ENCODE data around the gene NADSYN1. TPM values are rescaled to one million over a fixed set of nuclear protein-coding genes. Genes with fewer than 3 reads are reported as not detected.

Gene NADSYN1
- total RNA-seq, 2 experiments from 2014 or later = 70.9 to 122 TPM

- TF ChIP-seq EZH2phosphoT487 (IDR thresholded peaks at IDR 0.05; ENCODE audit: borderline replicate concordance, low read depth, low read length) = no peak
These were observed 48.3 kb downstream of the NADSYN1 start for GRCh38 chr11:71501071-71501985.

GRCh38 chr11:71502026-71502425, 49.0 kb downstream of the NADSYN1 start:
- ChIA-PET POLR2A (no interaction called here), CTCF (ENCODE audit: unreplicated experiment) (no interaction called here)
- TF ChIP-seq EZH2phosphoT487 (IDR thresholded peaks at IDR 0.05; ENCODE audit: borderline replicate concordance, low read depth, low read length) (no peak), CTCF (conservative IDR thresholded peaks at IDR 0.05; ENCODE audit: low read length) (no peak)
- no peak overlapping the region for H3K4me2 ChIP-seq (ENCODE audit: low read length)
- H3K4me3 ChIP-seq (ENCODE audit: low read depth, low read length, poor library complexity, severe bottlenecking) = no peak overlapping the region
- H3K9me2 ChIP-seq (ENCODE audit: insufficient read depth, low read length) = no peaks in the 10 kb centered on the region
- H3K36me3 ChIP-seq (ENCODE audit: insufficient read depth, low read length) = peaks cover 22% of the 10 kb centered on the region
- H2AFZ ChIP-seq (ENCODE audit: low read length) = no peak overlapping the region
- intact Hi-C loops (cut with micrococcal nuclease; ENCODE audit: unreplicated experiment) = no loop called here
- no peak overlapping the region for H3K27ac ChIP-seq (ENCODE audit: low read depth, low read length, poor library complexity, severe bottlenecking)
- DNase-seq (ENCODE audit: low spot score) = no peak
- H3K79me2 ChIP-seq (ENCODE audit: insufficient read depth, low read depth, low read length) = no peaks in the 10 kb centered on the region
- no peaks in the 10 kb centered on the region for H3K4me1 ChIP-seq (ENCODE audit: insufficient read depth, low read length, poor library complexity, severe bottlenecking)
- no TSS peak for BruUV-seq (replicated peaks)
- no peaks in the 10 kb centered on the region for H3K9me3 ChIP-seq (ENCODE audit: low read length)
- H4K20me1 ChIP-seq (ENCODE audit: insufficient read depth, low read length) = no peaks in the 10 kb centered on the region

More at GRCh38 chr11:71501071-71501985, 48.3 kb downstream of the NADSYN1 start:
- no peak for DNase-seq (ENCODE audit: low spot score)
- POLR2A ChIA-PET = no interaction called here
- H3K79me2 ChIP-seq (ENCODE audit: insufficient read depth, low read depth, low read length) = no peaks in the 10 kb centered on the region
- no peak overlapping the region for H3K27ac ChIP-seq (ENCODE audit: low read depth, low read length, poor library complexity, severe bottlenecking)
- no peak overlapping the region for H3K4me3 ChIP-seq (ENCODE audit: low read depth, low read length, poor library complexity, severe bottlenecking)
- H3K9me2 ChIP-seq (ENCODE audit: insufficient read depth, low read length) = no peaks in the 10 kb centered on the region
- H3K4me1 ChIP-seq (ENCODE audit: insufficient read depth, low read length, poor library complexity, severe bottlenecking) = no peaks in the 10 kb centered on the region
- no peak overlapping the region for H3K4me2 ChIP-seq (ENCODE audit: low read length)
- CTCF ChIA-PET (ENCODE audit: unreplicated experiment) = interaction anchor here (0.5 to 0.8 kb wide), 2 partner anchors 62 to 801 kb away, joined by 3 read pairs; no protein-coding TSS in a partner anchor
- H3K9me3 ChIP-seq (ENCODE audit: low read length) = no peaks in the 10 kb centered on the region
- intact Hi-C loops (cut with micrococcal nuclease; ENCODE audit: unreplicated experiment) = no loop called here
- peaks cover 22% of the 10 kb centered on the region for H3K36me3 ChIP-seq (ENCODE audit: insufficient read depth, low read length)
- no peaks in the 10 kb centered on the region for H4K20me1 ChIP-seq (ENCODE audit: insufficient read depth, low read length)
- BruUV-seq (replicated peaks) = no TSS peak
- H2AFZ ChIP-seq (ENCODE audit: low read length) = no peak overlapping the region

- no peak for TF ChIP-seq EZH2phosphoT487 (IDR thresholded peaks at IDR 0.05; ENCODE audit: borderline replicate concordance, low read depth, low read length)
- no peak for TF ChIP-seq CTCF (conservative IDR thresholded peaks at IDR 0.05; ENCODE audit: low read length)
- Histone ChIP-seq H3K79me2 (ENCODE audit: insufficient read depth, low read depth, low read length) (no peaks in the 10 kb centered on the region), H3K36me3 (ENCODE audit: insufficient read depth, low read length) (peaks cover 22% of the 10 kb centered on the region), H3K4me2 (ENCODE audit: low read length) (no peak overlapping the region), H3K9me2 (ENCODE audit: insufficient read depth, low read length) (no peaks in the 10 kb centered on the region), H3K4me3 (ENCODE audit: low read depth, low read length, poor library complexity, severe bottlenecking) (no peak overlapping the region), H3K27ac (ENCODE audit: low read depth, low read length, poor library complexity, severe bottlenecking) (no peak overlapping the region), H4K20me1 (ENCODE audit: insufficient read depth, low read length) (no peaks in the 10 kb centered on the region), H2AFZ (ENCODE audit: low read length) (no peak overlapping the region), H3K4me1 (ENCODE audit: insufficient read depth, low read length, poor library complexity, severe bottlenecking) (no peaks in the 10 kb centered on the region), H3K9me3 (ENCODE audit: low read length) (no peaks in the 10 kb centered on the region)
- DNase-seq (ENCODE audit: low spot score) = no peak
- no TSS peak for BruUV-seq (replicated peaks)
- intact Hi-C loops (cut with micrococcal nuclease; ENCODE audit: unreplicated experiment) = no loop called here
- CTCF ChIA-PET (ENCODE audit: unreplicated experiment) = no interaction called here
- POLR2A ChIA-PET = no interaction called here
These were observed 50.0 kb downstream of the NADSYN1 start for GRCh38 chr11:71502871-71503435.
